A673 (cell line): ENCODE results near the gene CNTN2. TPM values are rescaled to one million over a fixed set of nuclear protein-coding genes. Genes with fewer than 3 reads are reported as not detected.
A peak's percentile ranks its signal among the peaks of the same experiment; 100 is the strongest.

Experiments used
- BruUV-seq: library from RNA; stranded (reverse); fragments of 400-500 nt; replicated peaks from 2 replicates; lab custom pipeline; 2021; lab: Mats Ljungman, UMichigan
- CTCF ChIA-PET: fragments of 300-600 bp; sonication (Branson Sonifier 250); formaldehyde crosslinking; loops from one replicate; lab custom pipeline; 2022; ENCODE audit warnings: antibody characterized with exemption; lab: Charles Lee
- POLR2A ChIA-PET: fragments of 300-600 bp; sonication (Branson Sonifier 250); formaldehyde crosslinking; loops from one replicate; lab custom pipeline; 2022; ENCODE audit warnings: antibody characterized with exemption; ENCODE audit not compliant: low non-redundant PET; lab: Charles Lee
- DNase-seq: peaks from one replicate; pipeline ENCODE4 v3.0.0-alpha.2; 2015; ENCODE audit warnings: low spot score
- H3K27ac ChIP-seq: fragments of 200-600 bp; sonication (generic); 2 replicates; pipeline ENCODE4 v1.5.1; 2016; ENCODE audit warnings: mixed run types, low read depth, mild to moderate bottlenecking, mixed read lengths, antibody characterized with exemption, low read length; ENCODE audit not compliant: poor library complexity, severe bottlenecking
- H3K27me3 ChIP-seq: fragments of 200-600 bp; sonication (generic); replicated peaks from 2 replicates; pipeline ENCODE4 v1.6.1; 2017; ENCODE audit warnings: mixed run types, low read depth, mild to moderate bottlenecking, mixed read lengths, antibody characterized with exemption, low read length; ENCODE audit not compliant: insufficient read depth, poor library complexity
- H3K36me3 ChIP-seq: fragments of 200-600 bp; sonication (generic); 2 replicates; pipeline ENCODE4 v1.6.1; 2016; ENCODE audit warnings: mixed run types, mild to moderate bottlenecking, mixed read lengths, antibody characterized with exemption, low read length; ENCODE audit not compliant: insufficient read depth, poor library complexity, severe bottlenecking
- H3K4me1 ChIP-seq: fragments of 200-600 bp; sonication (generic); 2 replicates; pipeline ENCODE4 v1.6.1; 2017; ENCODE audit warnings: mixed run types, mild to moderate bottlenecking, mixed read lengths, antibody characterized with exemption, low read length; ENCODE audit not compliant: insufficient read depth, poor library complexity, severe bottlenecking
- H3K4me3 ChIP-seq: fragments of 200-600 bp; sonication (generic); 2 replicates; pipeline ENCODE4 v1.5.1; 2016; ENCODE audit warnings: low read depth, mixed run types, mild to moderate bottlenecking, mixed read lengths, low read length; ENCODE audit not compliant: poor library complexity, severe bottlenecking
- H3K9me3 ChIP-seq: fragments of 200-600 bp; sonication (generic); 2 replicates; pipeline ENCODE4 v1.6.1; 2016; ENCODE audit warnings: mixed run types, low read depth, mild to moderate bottlenecking, mixed read lengths, antibody characterized with exemption, low read length; ENCODE audit not compliant: poor library complexity, severe bottlenecking
- EZH2 ChIP-seq: fragments of 200-600 bp; sonication (generic); IDR thresholded peaks from 2 replicates; pipeline ENCODE4 v1.6.1; 2017; ENCODE audit warnings: borderline replicate concordance, low read depth, mild to moderate bottlenecking, mixed read lengths, antibody characterized with exemption, low read length; ENCODE audit not compliant: poor library complexity, severe bottlenecking
- intact Hi-C: fragments of 100-400 bp; cut with micrococcal nuclease; formaldehyde crosslinking; loops from one replicate; pipeline ENCODE4 v1.10.0; 2022; ENCODE audit not compliant: unreplicated experiment
- total RNA-seq: library from RNA; stranded (reverse); gene quantifications from 2 replicates; pipeline ENCODE4 v1.2.3, GENCODE V29; 2021
- TF ChIP-seq, protein P1 (sequence below): fragments of 300-800, 200-600 bp; sonication (generic); conservative IDR thresholded peaks from 2 replicates; pipeline ENCODE4 v1.5.1; 2017; ENCODE audit warnings: low read depth, mild to moderate bottlenecking, antibody characterized with exemption, low read length, moderate library complexity, mixed read lengths

Gene CNTN2
- total RNA-seq, 1 experiment from 2014 or later = not detected

DNA sequence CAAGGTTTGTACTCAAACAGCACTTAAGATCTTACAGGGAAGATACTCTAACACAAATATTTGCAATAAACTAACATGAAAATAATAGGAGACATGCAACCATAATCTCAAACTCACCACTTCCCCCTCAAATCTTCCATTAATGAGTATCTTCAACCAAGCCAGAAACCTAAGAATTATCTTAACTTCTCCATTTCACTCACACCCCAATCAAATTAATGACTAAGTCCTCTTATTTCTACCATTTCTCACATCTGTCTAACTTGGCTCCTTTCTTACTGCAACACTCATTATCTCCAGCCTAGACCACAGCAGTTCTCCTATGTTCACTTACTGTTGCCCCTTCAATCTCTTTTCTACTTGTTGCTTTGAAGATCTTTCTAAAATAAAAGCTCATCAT is 68.3 kb downstream of the CNTN2 start:
- Histone ChIP-seq H3K27ac (no peak overlapping the region), H3K4me1 (no peaks in the 10 kb centered on the region), H3K4me3 (no peak overlapping the region), H3K27me3 (no peaks in the 10 kb centered on the region), H3K9me3 (no peaks in the 10 kb centered on the region), H3K36me3 (peaks cover 26% of the 10 kb centered on the region)
- ChIA-PET CTCF (no interaction called here), POLR2A (no interaction called here)
- TF ChIP-seq EZH2 = no peak
- TF ChIP-seq, protein P1, sequence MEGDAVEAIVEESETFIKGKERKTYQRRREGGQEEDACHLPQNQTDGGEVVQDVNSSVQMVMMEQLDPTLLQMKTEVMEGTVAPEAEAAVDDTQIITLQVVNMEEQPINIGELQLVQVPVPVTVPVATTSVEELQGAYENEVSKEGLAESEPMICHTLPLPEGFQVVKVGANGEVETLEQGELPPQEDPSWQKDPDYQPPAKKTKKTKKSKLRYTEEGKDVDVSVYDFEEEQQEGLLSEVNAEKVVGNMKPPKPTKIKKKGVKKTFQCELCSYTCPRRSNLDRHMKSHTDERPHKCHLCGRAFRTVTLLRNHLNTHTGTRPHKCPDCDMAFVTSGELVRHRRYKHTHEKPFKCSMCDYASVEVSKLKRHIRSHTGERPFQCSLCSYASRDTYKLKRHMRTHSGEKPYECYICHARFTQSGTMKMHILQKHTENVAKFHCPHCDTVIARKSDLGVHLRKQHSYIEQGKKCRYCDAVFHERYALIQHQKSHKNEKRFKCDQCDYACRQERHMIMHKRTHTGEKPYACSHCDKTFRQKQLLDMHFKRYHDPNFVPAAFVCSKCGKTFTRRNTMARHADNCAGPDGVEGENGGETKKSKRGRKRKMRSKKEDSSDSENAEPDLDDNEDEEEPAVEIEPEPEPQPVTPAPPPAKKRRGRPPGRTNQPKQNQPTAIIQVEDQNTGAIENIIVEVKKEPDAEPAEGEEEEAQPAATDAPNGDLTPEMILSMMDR = no peak
- no TSS peak for BruUV-seq
- DNase-seq = no peak
- intact Hi-C loops = no loop called here

DNA sequence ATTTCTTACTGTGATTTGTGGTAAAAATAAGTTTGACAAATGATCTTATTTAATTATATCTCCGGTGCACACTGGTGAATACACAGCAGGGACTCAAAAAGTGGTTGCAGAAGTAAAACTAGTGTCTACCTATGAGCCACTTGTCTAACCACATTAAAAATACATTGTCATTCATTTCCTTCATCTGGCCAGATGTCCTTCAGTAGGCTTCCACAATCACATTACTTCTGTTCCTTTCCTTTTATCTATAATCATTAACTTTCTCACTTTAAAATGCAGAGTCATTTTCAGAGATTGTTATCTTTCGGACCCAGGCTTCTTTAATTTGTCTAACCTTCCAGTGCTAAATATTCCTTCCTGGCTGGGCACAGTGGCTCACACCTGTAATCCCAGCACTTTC is 75.7 kb downstream of the CNTN2 start:
- Histone ChIP-seq H3K4me3 (no peak overlapping the region), H3K9me3 (no peaks in the 10 kb centered on the region), H3K27ac (no peak overlapping the region), H3K36me3 (peaks cover 12% of the 10 kb centered on the region), H3K4me1 (peaks cover 18% of the 10 kb centered on the region), H3K27me3 (no peaks in the 10 kb centered on the region)
- TF ChIP-seq, protein P1 = no peak
- no peak for TF ChIP-seq EZH2
- CTCF ChIA-PET = no interaction called here
- DNase-seq = no peak
- BruUV-seq = no TSS peak
- intact Hi-C loops = no loop called here
- POLR2A ChIA-PET = no interaction called here

DNA sequence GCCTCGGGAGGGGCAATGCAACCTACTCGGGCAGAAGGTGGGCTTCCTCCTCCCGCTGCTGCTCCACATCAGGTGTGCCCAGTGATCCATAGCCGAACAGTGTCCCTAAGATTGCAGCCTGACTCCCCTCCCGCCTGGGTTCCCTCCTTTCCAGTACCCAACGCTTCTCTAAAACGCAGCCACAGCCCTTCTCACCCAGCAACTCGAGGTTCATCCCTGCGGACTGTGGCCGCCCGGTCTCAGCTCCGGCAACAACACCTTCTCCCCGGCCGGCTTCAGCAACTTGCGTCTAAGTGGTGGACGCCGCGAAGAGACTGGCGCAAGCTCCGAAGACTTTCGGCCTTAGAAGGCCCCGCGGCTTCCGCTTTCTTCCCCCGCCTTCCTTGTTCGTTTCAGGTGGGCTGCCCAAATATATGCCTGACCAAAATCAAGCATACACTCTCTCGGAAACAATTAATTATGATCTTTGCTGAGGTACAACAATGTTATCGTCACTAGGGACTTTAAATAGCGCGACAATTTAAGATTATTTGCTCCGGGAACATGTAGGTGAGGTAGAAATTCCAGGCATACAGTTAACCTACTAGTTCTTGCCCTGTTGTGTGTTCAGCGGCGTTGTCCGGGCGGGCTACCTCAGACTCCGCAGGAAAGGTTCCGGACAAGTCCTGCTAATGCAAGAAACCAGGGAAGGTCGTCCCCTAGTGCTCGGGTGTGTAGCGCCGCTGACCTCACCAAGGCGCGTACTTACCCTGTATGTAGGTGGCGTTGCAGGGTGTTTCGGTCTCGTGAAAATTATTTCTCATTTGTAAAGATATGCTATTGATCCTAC is 78.9 kb downstream of the CNTN2 start, which contains the start of gene RBBP5:
TSS of gene RBBP5 (minus strand) at position 319 of the 829 bp plus-strand sequence. CDS start at position 214, 105 bp downstream.
- TF ChIP-seq, protein P1 = peak; percentile 75
- no peak for TF ChIP-seq EZH2
- intact Hi-C loops = loop anchor here (5.0 kb wide), 1 partner anchor 135 kb away; no protein-coding TSS in a partner anchor
- no TSS peak for BruUV-seq
- POLR2A ChIA-PET = interaction anchor here (0.6 kb wide), 1 partner anchor 106 kb away, joined by 3 read pairs; the partner anchor contains the start of gene TMCC2
- peak within 1 kb of the TSS; percentile 87 for H3K4me3 ChIP-seq
- no peaks in the 10 kb centered on the region for H3K9me3 ChIP-seq
- peak within 1 kb of the TSS; percentile 99 for H3K27ac ChIP-seq
- H3K27me3 ChIP-seq = no peaks in the 10 kb centered on the region
- peaks cover 18% of the 10 kb centered on the region for H3K4me1 ChIP-seq
- CTCF ChIA-PET = interaction anchor here (1.7 kb wide), 1 partner anchor 20 kb away, joined by 5 read pairs; no protein-coding TSS in a partner anchor
- no peaks in the 10 kb centered on the region for H3K36me3 ChIP-seq
- DNase-seq = peak; percentile 97
